Spinal cord (tissue), 10 donors: Measurements from ENCODE around the gene KIR2DL1. TPM values are rescaled to one million over a fixed set of nuclear protein-coding genes. Genes with fewer than 3 reads are reported as not detected.
"Not testable (repeated sequence)": the region's sequence is repeated elsewhere in the genome, so short reads cannot be mapped to it uniquely, and the experiment has no call there.

Source experiments
- DNase-seq, 6 donors: peaks; one replicate each; pipeline versions ENCODE4 v3.0.0 to v3.0.0-alpha.2; 2013 to 2015; ENCODE audit warnings: low spot score in 6 of 6, low read depth in 4 of 6
- H3K27ac ChIP-seq: one replicate; pipeline ENCODE4 v1.5.1; 2013; ENCODE audit warnings: low read depth, low read length, control low read depth
- H3K27me3 ChIP-seq: one replicate; pipeline ENCODE4 v1.6.1; 2013; ENCODE audit warnings: low read length; ENCODE audit not compliant: control insufficient read depth, insufficient read depth
- H3K36me3 ChIP-seq: one replicate; pipeline ENCODE4 v1.6.1; 2013; ENCODE audit warnings: low read length; ENCODE audit not compliant: control insufficient read depth, insufficient read depth
- H3K4me1 ChIP-seq: one replicate; pipeline ENCODE4 v1.6.1; 2013; ENCODE audit warnings: low read length; ENCODE audit not compliant: control insufficient read depth, insufficient read depth
- H3K4me3 ChIP-seq: one replicate; pipeline ENCODE4 v1.5.1; 2013; ENCODE audit warnings: low read depth, low read length, control low read depth
- H3K9me3 ChIP-seq: one replicate; pipeline ENCODE4 v1.6.1; 2013; ENCODE audit warnings: low read length; ENCODE audit not compliant: control insufficient read depth, insufficient read depth
- WGBS: methylation state at CpG from one replicate; pipeline ENCODE4 v1.1.5; 2013; ENCODE audit warnings: missing lambda C conversion rate; ENCODE audit not compliant: insufficient coverage; 5-methylcytosine and 5-hydroxymethylcytosine counted together
- polyA plus RNA-seq, 2 donors: library from polyadenylated mRNA; unstranded; fragments of 120-200 nt; gene quantifications; one replicate each; pipeline ENCODE4 v1.2.1, GENCODE V29; 2013; ENCODE audit not compliant: insufficient read length in 2 of 2
- total RNA-seq, 2 donors: library from RNA; depleted of rRNA in 1 of 2; stranded (reverse); fragments of 120-200 nt in 1 of 2; fragments of >200 nt in 1 of 2; gene quantifications; one replicate each; pipeline versions ENCODE4 v1.2.3 to v1.2.4, GENCODE V29; 2013 to 2014
- donor health status: healthy.

Gene KIR2DL1
- total and polyA plus RNA-seq, 4 donors = not detected

DNA sequence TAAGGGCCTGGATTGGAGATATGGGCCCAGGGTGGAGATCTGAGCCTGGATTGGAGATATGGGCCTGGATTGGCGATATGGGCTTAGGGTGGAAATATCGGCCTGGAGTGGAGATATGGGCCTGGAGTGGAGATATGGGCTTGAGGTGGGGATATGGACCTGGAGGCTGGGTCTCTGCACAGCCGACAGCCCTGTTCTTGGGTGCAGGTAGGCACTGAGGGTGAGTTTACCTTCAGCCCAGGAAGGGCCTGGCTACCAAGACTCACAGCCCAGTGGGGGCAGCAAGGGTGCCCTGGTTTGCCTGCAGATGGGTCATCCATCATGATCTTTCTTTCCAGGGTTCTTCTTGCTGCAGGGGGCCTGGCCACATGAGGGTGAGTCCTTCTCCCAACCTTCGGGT is 918 bp downstream of the KIR2DL1 start:
- WGBS = 75% methylated on average over 3 of the region's 4 CpGs
- H3K9me3 ChIP-seq, DNase-seq, H3K27ac ChIP-seq, H3K27me3 ChIP-seq, H3K4me3 ChIP-seq, H3K4me1 ChIP-seq, H3K36me3 ChIP-seq: not testable (repeated sequence)

DNA sequence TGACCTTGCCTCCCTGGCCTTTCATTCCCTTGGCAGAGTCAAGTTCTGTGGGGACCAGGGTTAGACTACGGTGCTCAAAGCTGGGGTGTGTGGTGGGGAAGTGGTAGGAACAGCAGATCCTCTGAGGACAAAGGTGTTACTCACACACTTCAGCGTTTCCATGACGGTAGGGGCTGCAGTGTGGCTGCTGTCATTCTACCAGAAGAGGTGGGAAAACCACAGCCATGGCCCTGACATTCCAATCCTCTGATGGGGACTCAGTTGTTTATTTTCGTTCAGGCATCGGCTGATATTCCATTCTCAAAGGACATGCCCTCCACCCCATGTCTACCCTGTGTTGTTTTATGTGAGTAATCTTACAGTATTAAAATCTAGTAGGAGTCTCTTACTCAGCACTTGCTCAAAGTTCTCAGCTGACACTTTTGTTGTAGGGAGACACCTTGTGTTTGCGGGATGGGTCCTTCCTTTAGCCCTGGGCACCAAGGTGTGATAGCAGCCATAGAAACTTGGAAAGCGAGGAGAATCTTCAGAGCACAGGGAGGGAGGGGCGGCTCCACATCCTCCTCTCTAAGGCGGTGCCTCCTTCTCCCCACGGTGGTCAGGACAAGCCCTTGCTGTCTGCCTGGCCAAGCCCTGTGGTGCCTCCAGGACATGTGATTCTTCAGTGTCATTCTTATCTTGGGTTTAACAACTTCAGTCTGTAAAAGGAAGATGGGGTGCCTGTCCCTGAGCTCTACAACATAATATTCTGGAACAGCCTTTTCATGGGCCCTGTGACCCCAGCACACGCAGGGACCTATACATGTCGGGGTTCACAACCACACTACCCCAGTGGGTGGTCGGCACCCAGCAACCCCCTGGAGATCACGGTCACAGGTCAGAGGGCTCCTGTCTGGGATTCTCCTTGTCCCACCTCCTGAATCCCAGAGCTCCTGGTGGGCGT is 1.7 kb downstream of the KIR2DL1 start:
- H3K36me3 ChIP-seq, H3K4me1 ChIP-seq, DNase-seq, H3K27ac ChIP-seq, H3K4me3 ChIP-seq, H3K27me3 ChIP-seq, H3K9me3 ChIP-seq: not testable (repeated sequence)
- 80% methylated on average over 11 of the region's 15 CpGs for WGBS

DNA sequence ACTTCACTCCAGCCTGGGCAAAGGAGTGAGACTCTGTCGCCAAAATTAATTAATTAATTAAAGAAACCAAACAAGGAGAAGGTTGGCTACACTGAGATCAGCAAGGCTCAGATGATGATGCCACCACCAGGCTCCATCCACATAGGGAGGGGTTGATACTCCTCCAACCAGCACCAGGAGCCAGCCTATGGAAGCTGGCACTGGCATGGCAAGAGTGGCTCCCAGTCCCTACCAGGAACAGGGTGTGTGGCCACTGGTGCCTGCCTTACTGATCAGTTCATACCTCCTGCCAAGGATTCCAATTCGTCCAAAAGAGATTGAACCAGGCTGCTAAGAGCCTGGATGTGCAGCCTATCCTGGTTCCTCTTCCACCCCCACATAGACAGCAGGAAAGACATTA is 3.1 kb downstream of the KIR2DL1 start:
- H3K4me3 ChIP-seq, H3K27ac ChIP-seq, H3K27me3 ChIP-seq, H3K36me3 ChIP-seq, H3K4me1 ChIP-seq, DNase-seq, H3K9me3 ChIP-seq: not testable (repeated sequence)
- WGBS = 35% methylated on average over 2 of the region's 2 CpGs

DNA sequence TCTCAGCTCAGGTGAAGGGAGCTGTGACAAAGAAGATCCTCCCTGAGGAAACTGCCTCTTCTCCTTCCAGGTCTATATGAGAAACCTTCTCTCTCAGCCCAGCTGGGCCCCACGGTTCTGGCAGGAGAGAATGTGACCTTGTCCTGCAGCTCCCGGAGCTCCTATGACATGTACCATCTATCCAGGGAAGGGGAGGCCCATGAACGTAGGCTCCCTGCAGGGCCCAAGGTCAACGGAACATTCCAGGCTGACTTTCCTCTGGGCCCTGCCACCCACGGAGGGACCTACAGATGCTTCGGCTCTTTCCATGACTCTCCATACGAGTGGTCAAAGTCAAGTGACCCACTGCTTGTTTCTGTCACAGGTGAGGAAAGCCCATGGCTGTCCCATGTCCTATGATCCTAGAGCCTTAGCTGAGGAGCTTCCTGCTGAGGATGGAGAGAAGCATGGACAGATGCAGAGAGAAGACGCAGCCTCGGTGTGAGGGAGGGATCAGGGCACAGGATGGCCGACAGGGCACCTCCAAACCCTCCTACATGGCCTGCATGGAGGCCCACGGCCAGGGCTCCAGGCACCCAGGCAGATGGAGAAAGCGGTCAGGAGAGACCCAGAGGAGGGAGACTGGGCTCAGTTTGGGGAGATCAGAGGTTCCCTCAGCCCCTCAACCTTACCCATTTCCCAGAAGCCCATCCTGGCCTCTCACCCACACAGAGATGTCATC is 5.7 kb downstream of the KIR2DL1 start:
- H3K4me3 ChIP-seq, H3K9me3 ChIP-seq, H3K36me3 ChIP-seq, H3K27ac ChIP-seq, H3K4me1 ChIP-seq, DNase-seq, H3K27me3 ChIP-seq: not testable (repeated sequence)
- 75% methylated on average over 9 of the region's 12 CpGs for WGBS

DNA sequence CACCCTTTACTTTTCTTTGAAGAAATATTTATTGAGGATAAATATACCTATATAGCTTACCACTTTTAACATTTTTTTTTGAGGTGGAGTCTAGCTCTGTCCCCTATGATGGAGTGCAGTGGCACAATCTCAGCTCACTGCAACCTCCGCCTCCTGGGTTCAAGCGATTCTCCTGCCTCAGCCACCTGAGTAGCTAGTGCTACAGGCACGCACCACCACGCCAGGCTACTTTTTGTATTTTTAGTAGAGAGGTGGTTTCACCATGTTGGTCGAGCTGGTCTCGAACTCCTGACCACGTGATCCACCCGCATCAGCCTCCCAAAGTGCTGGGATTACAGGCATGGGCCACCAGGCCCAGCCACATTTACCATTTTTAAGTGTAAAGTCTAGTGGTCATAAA is 6.2 kb downstream of the KIR2DL1 start:
- not testable (repeated sequence) for H3K27me3 ChIP-seq, H3K36me3 ChIP-seq, DNase-seq, H3K4me3 ChIP-seq, H3K9me3 ChIP-seq, H3K4me1 ChIP-seq, H3K27ac ChIP-seq
- WGBS = 73% methylated on average over 2 of the region's 8 CpGs

DNA sequence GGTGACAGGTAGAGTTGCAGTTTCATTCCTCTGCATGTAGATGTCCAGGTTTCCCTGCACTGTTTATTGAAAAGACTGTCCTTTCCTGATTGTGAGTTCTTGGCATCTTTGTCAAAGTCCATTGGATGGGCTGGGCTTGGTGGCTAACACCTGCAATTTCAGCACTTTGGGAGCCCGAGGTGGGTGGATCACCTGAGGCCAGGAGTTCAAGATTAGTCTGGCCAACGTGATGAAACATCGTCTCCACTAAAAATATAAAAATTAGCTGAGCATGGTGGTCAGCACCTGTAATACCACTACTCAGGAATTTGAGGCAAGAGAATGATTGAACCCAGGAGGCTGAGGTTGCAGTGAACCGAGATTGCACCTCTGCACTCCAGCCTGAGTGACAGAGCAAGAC is 8.3 kb downstream of the KIR2DL1 start:
- H3K36me3 ChIP-seq, H3K9me3 ChIP-seq, H3K27me3 ChIP-seq, H3K4me3 ChIP-seq, H3K4me1 ChIP-seq, DNase-seq, H3K27ac ChIP-seq: not testable (repeated sequence)
- no CpG with 5 or more reads among the region's 4 CpGs for WGBS

- not testable (repeated sequence) for H3K36me3 ChIP-seq, DNase-seq, H3K4me1 ChIP-seq, H3K27ac ChIP-seq, H3K9me3 ChIP-seq, H3K4me3 ChIP-seq, H3K27me3 ChIP-seq
- 90% methylated on average over 4 of the region's 7 CpGs for WGBS
These were observed 9.3 kb downstream of the KIR2DL1 start for GRCh38 chr19:54778896-54779295.

GRCh38 chr19:54782916-54783315 is 13.3 kb downstream of the KIR2DL1 start:
- H3K27me3 ChIP-seq, H3K9me3 ChIP-seq, H3K4me1 ChIP-seq, H3K4me3 ChIP-seq, H3K36me3 ChIP-seq, DNase-seq, H3K27ac ChIP-seq: not testable (repeated sequence)
- 43% methylated on average over 1 of the region's 4 CpGs for WGBS

GRCh38 chr19:54786091-54786723 is 16.6 kb downstream of the KIR2DL1 start:
- H3K27ac ChIP-seq, H3K27me3 ChIP-seq, DNase-seq, H3K4me3 ChIP-seq, H3K36me3 ChIP-seq, H3K9me3 ChIP-seq, H3K4me1 ChIP-seq: not testable (repeated sequence)
- 83% methylated on average over 16 of the region's 24 CpGs for WGBS
